GM18867 (cell line): ENCODE measurements around the gene POLR1B.
"Not testable (repeated sequence)": the region's sequence is repeated elsewhere in the genome, so short reads cannot be mapped to it uniquely, and the experiment has no call there.

ENCODE experiments used
- ATAC-seq: cut with Tn5 transposase; IDR thresholded peaks from one replicate; pipeline ENCODE4 v1.9.1; 2021; ENCODE audit warnings: mild to moderate bottlenecking, moderate library complexity; ENCODE audit not compliant: unreplicated experiment

Gene POLR1B

GRCh38 chr2:112600634-112601033, 58.4 kb downstream of the POLR1B start:
- ATAC-seq = no peak

GRCh38 chr2:112601754-112602153, 59.5 kb downstream of the POLR1B start:
- ATAC-seq = no peak

GRCh38 chr2:112602917-112603316, 60.7 kb downstream of the POLR1B start:
- no peak for ATAC-seq

- no peak for ATAC-seq
Measured at GRCh38 chr2:112603731-112604130, 61.5 kb downstream of the POLR1B start.

- ATAC-seq = no peak
Measured at GRCh38 chr2:112604952-112605351, 62.7 kb downstream of the POLR1B start.

GRCh38 chr2:112605926-112606325, 63.7 kb downstream of the POLR1B start:
- no peak for ATAC-seq

- ATAC-seq = no peak
Measured at GRCh38 chr2:112606547-112606946, 64.3 kb downstream of the POLR1B start.

GRCh38 chr2:112607680-112608438, 65.6 kb downstream of the POLR1B start:
- no peak for ATAC-seq

- not testable (repeated sequence) for ATAC-seq
Measured at GRCh38 chr2:112609320-112609719, 67.1 kb downstream of the POLR1B start.

- not testable (repeated sequence) for ATAC-seq
Measured at GRCh38 chr2:112612283-112612682, 70.0 kb downstream of the POLR1B start.

GRCh38 chr2:112614201-112614840, 72.1 kb downstream of the POLR1B start:
- ATAC-seq = no peak

GRCh38 chr2:112615051-112615450, 72.8 kb downstream of the POLR1B start:
- ATAC-seq = no peak

- not testable (repeated sequence) for ATAC-seq
Measured at GRCh38 chr2:112615798-112616197, 73.5 kb downstream of the POLR1B start.

GRCh38 chr2:112618383-112618782, 76.1 kb downstream of the POLR1B start:
- no peak for ATAC-seq

- ATAC-seq = no peak
Measured at GRCh38 chr2:112621790-112622527, 79.7 kb downstream of the POLR1B start.

GRCh38 chr2:112622528-112622849, 80.2 kb downstream of the POLR1B start:
- no peak for ATAC-seq

GRCh38 chr2:112623913-112624777, 81.9 kb downstream of the POLR1B start:
- ATAC-seq = peak; percentile 78

GRCh38 chr2:112625474-112626114, 83.3 kb downstream of the POLR1B start:
- ATAC-seq = no peak

- ATAC-seq = peak; percentile 64
Measured at GRCh38 chr2:112626604-112627059, 84.4 kb downstream of the POLR1B start.
